Endothelial cell (in vitro differentiated cells): ENCODE data around the gene NTM. TPM values are rescaled to one million over a fixed set of nuclear protein-coding genes. Genes with fewer than 3 reads are reported as not detected.
A peak's percentile ranks its signal among the peaks of the same experiment; 100 is the strongest.

Experiments
- DNase-seq: peaks from one replicate; pipeline ENCODE4 v3.0.0; 2021; ENCODE audit warnings: low spot score
- H3K27ac Mint-ChIP-seq: one replicate; pipeline ENCODE4 v1.8.0; 2021; ENCODE audit warnings: mixed read lengths, inconsistent platforms; ENCODE audit not compliant: unreplicated experiment
- H3K27me3 Mint-ChIP-seq: one replicate; pipeline ENCODE4 v1.8.0; 2021; ENCODE audit warnings: mild to moderate bottlenecking, moderate library complexity, mixed read lengths, inconsistent platforms; ENCODE audit not compliant: unreplicated experiment
- H3K36me3 Mint-ChIP-seq: one replicate; pipeline ENCODE4 v1.8.0; 2021; ENCODE audit warnings: mild to moderate bottlenecking, low read depth, mixed read lengths, inconsistent platforms; ENCODE audit not compliant: unreplicated experiment
- H3K4me1 Mint-ChIP-seq: one replicate; pipeline ENCODE4 v1.8.0; 2021; ENCODE audit warnings: mild to moderate bottlenecking, mixed read lengths, inconsistent platforms; ENCODE audit not compliant: unreplicated experiment
- H3K4me3 Mint-ChIP-seq: one replicate; pipeline ENCODE4 v1.8.0; 2021; ENCODE audit warnings: mild to moderate bottlenecking, mixed read lengths, inconsistent platforms; ENCODE audit not compliant: unreplicated experiment
- H3K9me3 Mint-ChIP-seq: one replicate; pipeline ENCODE4 v1.8.0; 2021; ENCODE audit warnings: mixed read lengths, inconsistent platforms; ENCODE audit not compliant: unreplicated experiment
- CTCF ChIP-seq: fragments of 200-600 bp; sonication (generic); IDR thresholded peaks from one replicate; pipeline ENCODE4 v1.5.0; 2021; ENCODE audit warnings: antibody characterized with exemption; ENCODE audit not compliant: unreplicated experiment
- total RNA-seq: library from RNA; stranded (reverse); fragmentation: NEBNext Ultra II Directional; extraction: Animal tissue kit (Norgen Biotek cat#: 25700); gene quantifications from one replicate; pipeline ENCODE4 v1.2.1, GENCODE V29; 2021; ENCODE audit not compliant: unreplicated experiment

The NTM gene
- total RNA-seq, 1 donor from 2014 or later = 3.6 TPM

GRCh38 chr11:131684111-131685060 is 314.0 kb downstream of the NTM start:
- Mint-ChIP-seq H3K27ac (peak overlapping the region; percentile 3), H3K4me3 (no peak overlapping the region), H3K9me3 (no peaks in the 10 kb centered on the region), H3K36me3 (no peaks in the 10 kb centered on the region), H3K27me3 (peaks cover 5% of the 10 kb centered on the region), H3K4me1 (no peaks in the 10 kb centered on the region)
- DNase-seq = no peak
- no peak for TF ChIP-seq CTCF

- DNase-seq = no peak
- Mint-ChIP-seq H3K9me3 (no peaks in the 10 kb centered on the region), H3K36me3 (no peaks in the 10 kb centered on the region), H3K4me1 (no peaks in the 10 kb centered on the region), H3K4me3 (no peak overlapping the region), H3K27ac (no peak overlapping the region), H3K27me3 (peaks cover 8% of the 10 kb centered on the region)
- TF ChIP-seq CTCF = no peak
These were observed 314.8 kb downstream of the NTM start for GRCh38 chr11:131685206-131685605.

GRCh38 chr11:131685906-131686305 is 315.5 kb downstream of the NTM start:
- no peak for TF ChIP-seq CTCF
- Mint-ChIP-seq H3K9me3 (no peaks in the 10 kb centered on the region), H3K36me3 (peaks cover 3% of the 10 kb centered on the region), H3K4me1 (no peaks in the 10 kb centered on the region), H3K27ac (no peak overlapping the region), H3K27me3 (peaks cover 8% of the 10 kb centered on the region), H3K4me3 (no peak overlapping the region)
- DNase-seq = no peak

- Mint-ChIP-seq H3K9me3 (no peaks in the 10 kb centered on the region), H3K4me3 (no peak overlapping the region)
These were observed 316.4 kb downstream of the NTM start for GRCh38 chr11:131686836-131687235.

More at GRCh38 chr11:131686836-131687235, 316.4 kb downstream of the NTM start:
- no peak overlapping the region for H3K27ac Mint-ChIP-seq
- no peak for TF ChIP-seq CTCF
- H3K27me3 Mint-ChIP-seq = peaks cover 8% of the 10 kb centered on the region
- no peaks in the 10 kb centered on the region for H3K4me1 Mint-ChIP-seq
- DNase-seq = no peak
- peaks cover 3% of the 10 kb centered on the region for H3K36me3 Mint-ChIP-seq
